Subcutaneous abdominal adipose tissue (tissue), 5 donors: Measurements from ENCODE around the gene ANKRD34C.

Experiments used
- H3K27ac ChIP-seq: one replicate; pipeline ENCODE4 v1.7.0; 2013; ENCODE audit warnings: low read depth, mild to moderate bottlenecking, inconsistent platforms, low read length, moderate library complexity
- H3K27me3 ChIP-seq, 5 donors: one replicate each; pipeline ENCODE4 v1.7.0; 2013; ENCODE audit warnings: low read length in 5 of 5, inconsistent platforms in 1 of 5; ENCODE audit not compliant: control insufficient read depth in 5 of 5, insufficient read depth in 4 of 5
- H3K36me3 ChIP-seq, 5 donors: one replicate each; pipeline ENCODE4 v1.7.0; 2013; ENCODE audit warnings: low read length in 5 of 5; ENCODE audit not compliant: control insufficient read depth in 5 of 5, insufficient read depth in 5 of 5
- H3K4me1 ChIP-seq, 5 donors: one replicate each; pipeline ENCODE4 v1.7.0; 2013; ENCODE audit warnings: low read length in 5 of 5, mild to moderate bottlenecking in 3 of 5, moderate library complexity in 1 of 5; ENCODE audit not compliant: control insufficient read depth in 5 of 5, insufficient read depth in 5 of 5
- H3K4me3 ChIP-seq, 5 donors: one replicate each; pipeline ENCODE4 v1.7.0; 2013; ENCODE audit warnings: low read length in 5 of 5, low read depth in 1 of 5
- H3K9ac ChIP-seq, 5 donors: one replicate each; pipeline ENCODE4 v1.7.0; 2013; ENCODE audit warnings: low read length in 5 of 5, mild to moderate bottlenecking in 4 of 5, moderate library complexity in 3 of 5
- H3K9me3 ChIP-seq, 5 donors: one replicate each; pipeline ENCODE4 v1.7.0; 2013; ENCODE audit warnings: low read length in 5 of 5; ENCODE audit not compliant: control insufficient read depth in 5 of 5
- donor health status: healthy.
- donor health status: healthy.
- donor health status: healthy.
- donor health status: healthy.
- donor health status: healthy.

Gene ANKRD34C

DNA sequence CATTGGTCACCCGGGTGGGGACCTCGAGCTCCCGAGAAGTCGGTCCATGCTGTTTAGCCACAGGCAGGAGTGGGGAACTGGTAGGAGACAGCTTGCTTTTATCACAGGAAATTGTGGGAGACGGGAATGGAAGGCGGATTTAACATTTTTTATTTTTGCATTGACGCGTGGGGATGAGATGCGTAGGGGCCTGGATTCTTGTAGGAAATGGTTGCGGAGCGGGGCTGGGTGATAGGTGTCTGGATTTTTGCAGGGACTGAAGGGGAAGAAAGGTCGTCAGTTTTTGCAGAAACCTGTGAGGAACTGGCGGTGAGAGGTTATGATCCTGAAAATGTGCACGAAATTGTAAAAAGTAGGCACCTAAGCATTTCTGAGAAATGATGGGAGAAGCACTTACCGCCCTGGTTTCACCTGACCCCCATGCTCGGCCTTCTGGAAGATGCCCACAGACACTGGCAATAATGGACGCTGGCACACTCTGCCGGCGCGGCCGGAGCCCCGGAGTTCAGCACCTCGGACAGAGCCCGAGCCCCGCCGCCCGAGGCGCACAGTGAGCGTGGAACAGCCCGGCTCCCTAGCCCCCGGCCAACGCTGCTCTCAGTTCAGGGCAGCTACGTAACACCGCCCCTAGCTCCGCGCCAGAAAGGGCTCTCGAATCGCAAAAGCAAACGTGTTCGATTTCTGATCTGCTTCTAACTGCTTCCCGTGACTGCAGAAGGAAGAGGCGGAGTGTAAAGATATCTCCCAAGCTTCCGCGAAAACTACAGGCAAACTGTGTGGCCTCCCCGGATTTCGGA lies 928 bp downstream of the ANKRD34C start:
- Histone ChIP-seq H3K4me3 (no peak overlapping the region), H3K4me1 (no peaks in the 10 kb centered on the region), H3K36me3 (no peaks in the 10 kb centered on the region), H3K9me3 (peaks cover 0 to 9% (median 4%) of the 10 kb centered on the region in 5 donors), H3K27me3 (peaks cover 22 to 38% (median 32%) of the 10 kb centered on the region in 5 donors), H3K27ac (no peak overlapping the region), H3K9ac (no peak overlapping the region)

DNA sequence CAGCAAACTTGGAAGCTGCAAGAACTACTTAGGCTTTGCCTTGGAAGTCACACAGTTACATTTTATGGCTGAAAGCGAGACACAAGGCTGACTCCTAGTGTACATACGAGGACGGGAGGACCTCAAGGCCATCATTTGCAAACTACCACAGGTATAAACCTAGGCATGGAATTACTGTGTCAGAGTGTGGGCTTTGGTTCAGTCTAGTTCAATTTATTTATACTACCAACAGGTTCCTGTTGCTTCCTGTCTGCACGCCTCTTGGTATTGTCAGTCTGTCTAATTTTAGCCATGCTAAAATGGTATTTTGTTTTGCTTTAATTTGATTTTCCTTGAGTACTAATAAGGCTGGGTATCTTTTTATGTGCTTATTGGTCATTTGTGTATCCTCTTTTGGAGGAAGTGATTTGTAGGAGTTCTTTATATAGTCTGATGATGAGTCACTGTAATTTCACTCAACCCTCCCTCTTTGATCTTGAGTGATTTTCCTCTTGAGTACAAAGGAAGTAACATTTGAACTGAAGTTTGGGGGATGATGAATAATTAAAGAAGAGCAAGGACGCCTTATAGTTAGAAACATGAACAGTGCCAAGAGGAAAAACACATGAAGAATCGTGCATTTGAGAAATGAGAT lies 8.2 kb downstream of the ANKRD34C start:
- Histone ChIP-seq H3K9ac (no peak overlapping the region), H3K36me3 (no peaks in the 10 kb centered on the region), H3K9me3 (no peaks in the 10 kb centered on the region), H3K27ac (no peak overlapping the region), H3K27me3 (peaks cover 0 to 8% (median 6%) of the 10 kb centered on the region in 5 donors), H3K4me1 (no peaks in the 10 kb centered on the region), H3K4me3 (no peak overlapping the region)

DNA sequence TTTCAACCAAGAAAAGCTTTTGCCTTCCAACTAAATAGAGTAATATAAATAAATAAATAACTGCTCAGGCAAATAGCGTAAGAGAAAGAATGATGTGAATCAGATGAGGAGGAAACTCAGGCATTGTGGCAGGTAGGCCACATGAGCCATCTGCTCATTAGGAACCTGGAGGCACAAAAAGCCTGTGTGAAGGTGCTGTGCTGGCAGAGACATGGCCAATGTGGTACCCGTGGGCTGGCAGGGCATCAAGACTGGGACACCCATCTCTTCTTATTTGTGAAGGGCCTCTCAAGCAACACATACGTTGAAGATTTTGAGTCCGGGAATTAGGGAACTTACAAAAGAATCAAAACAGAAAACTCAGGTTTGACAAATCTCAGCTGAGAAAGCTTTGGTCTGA lies 9.5 kb downstream of the ANKRD34C start:
- Histone ChIP-seq H3K36me3 (no peaks in the 10 kb centered on the region), H3K9me3 (no peaks in the 10 kb centered on the region), H3K27me3 (peaks cover 0 to 8% (median 3%) of the 10 kb centered on the region in 5 donors), H3K4me3 (no peak overlapping the region), H3K9ac (no peak overlapping the region), H3K27ac (no peak overlapping the region), H3K4me1 (no peaks in the 10 kb centered on the region)

DNA sequence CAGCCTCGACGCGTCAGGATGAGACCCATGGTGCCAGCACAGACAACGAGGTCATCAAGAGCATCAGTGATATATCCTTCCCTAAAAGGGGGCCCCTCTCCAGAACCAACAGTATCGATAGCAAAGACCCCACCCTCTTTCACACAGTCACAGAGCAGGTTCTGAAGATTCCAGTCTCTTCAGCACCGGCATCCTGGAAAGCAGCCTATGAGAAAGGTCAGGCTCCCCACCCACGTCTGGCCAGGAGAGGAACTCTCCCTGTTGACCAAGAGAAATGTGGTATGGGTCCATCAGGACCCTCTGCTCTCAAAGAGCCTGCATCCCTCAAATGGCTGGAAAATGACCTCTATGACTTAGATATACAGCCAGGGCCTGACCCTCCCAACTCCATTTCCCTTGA lies 11.6 kb downstream of the ANKRD34C start:
- H3K4me3 ChIP-seq: no peak overlapping the region
- H3K4me1 ChIP-seq: no peaks in the 10 kb centered on the region
- no peak overlapping the region for H3K9ac ChIP-seq
- no peaks in the 10 kb centered on the region for H3K9me3 ChIP-seq
- no peaks in the 10 kb centered on the region for H3K36me3 ChIP-seq
- H3K27ac ChIP-seq: no peak overlapping the region
- peaks cover 0 to 8% (median 0%) of the 10 kb centered on the region in 5 donors for H3K27me3 ChIP-seq

DNA sequence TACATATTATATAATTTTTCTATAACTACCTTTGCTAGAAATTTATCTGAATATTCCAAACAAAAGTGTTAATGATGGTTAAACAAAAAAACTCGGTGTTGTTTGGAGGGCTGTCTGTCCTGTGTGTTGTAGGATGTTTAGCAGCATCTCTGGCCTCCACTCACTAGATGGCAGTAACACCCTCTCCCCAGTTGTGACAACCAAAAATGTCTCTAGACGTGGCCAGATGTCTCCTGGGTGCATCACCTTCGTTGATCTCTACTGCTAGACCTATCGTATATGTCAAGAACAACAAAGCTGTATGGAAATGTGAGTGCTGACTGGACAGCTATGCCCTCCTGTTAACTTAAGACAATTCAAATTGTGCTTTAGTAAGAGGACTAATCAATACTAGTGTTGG lies 14.1 kb downstream of the ANKRD34C start:
- no peaks in the 10 kb centered on the region for H3K36me3 ChIP-seq
- no peak overlapping the region for H3K27ac ChIP-seq
- no peak overlapping the region for H3K4me3 ChIP-seq
- H3K27me3 ChIP-seq: peaks cover 0 to 8% (median 0%) of the 10 kb centered on the region in 5 donors
- H3K9ac ChIP-seq: no peak overlapping the region
- no peaks in the 10 kb centered on the region for H3K9me3 ChIP-seq
- no peaks in the 10 kb centered on the region for H3K4me1 ChIP-seq

DNA sequence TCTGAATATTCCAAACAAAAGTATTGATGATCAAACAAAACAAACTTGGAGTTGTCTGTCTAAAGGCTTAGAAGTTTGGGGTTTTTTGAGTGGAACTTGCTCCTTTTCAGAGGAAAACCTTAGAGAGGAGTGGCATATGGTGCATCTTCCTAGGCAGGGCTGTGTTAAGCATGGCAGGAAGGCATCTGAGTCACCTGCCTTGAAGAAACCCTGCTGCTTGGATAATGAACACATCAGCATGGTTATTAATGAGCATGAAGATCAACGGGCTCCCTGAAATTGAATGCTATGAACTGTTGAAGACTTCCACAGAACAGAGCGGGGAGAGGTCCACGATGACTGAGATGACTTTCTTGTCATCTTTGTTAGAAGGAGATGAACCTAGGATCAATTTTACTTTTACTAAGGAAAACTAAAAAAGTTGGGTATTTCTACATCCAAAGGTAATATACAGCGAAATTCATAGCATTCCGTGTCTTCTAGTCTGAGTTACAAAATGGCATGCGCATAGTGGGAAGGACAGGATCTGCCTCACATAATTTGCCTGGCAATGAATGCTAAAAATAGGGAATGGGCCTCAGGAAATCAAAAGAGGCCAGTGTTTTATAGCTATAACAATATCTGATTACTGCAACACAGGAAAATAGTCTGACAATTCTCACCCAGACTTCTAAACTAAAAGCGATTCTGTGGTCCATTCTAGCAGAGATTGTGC lies 16.8 kb downstream of the ANKRD34C start:
- Histone ChIP-seq H3K36me3 (no peaks in the 10 kb centered on the region), H3K9ac (no peak overlapping the region), H3K9me3 (no peaks in the 10 kb centered on the region), H3K4me3 (no peak overlapping the region), H3K27me3 (peaks cover 0 to 14% (median 0%) of the 10 kb centered on the region in 5 donors), H3K4me1 (no peaks in the 10 kb centered on the region), H3K27ac (no peak overlapping the region)

DNA sequence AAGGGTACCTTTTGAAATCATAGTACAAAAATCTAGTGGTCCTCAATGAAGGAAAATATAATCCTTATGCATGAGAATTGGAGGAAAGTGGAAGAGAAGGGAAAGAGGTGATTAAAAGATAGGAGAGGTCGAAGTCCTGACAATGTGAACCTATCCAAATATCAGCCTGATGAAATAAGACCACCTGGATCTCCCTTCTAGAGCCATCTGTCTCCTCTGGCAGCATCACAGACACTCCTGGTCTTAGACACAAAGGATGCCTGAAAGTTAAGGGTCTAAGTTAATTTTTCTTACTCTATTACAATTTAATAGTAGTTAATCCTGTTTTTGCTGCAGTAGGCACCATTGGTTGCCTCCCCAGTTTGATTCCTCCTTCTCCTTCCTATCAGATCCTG lies 17.3 kb downstream of the ANKRD34C start:
- Histone ChIP-seq H3K27ac (no peak overlapping the region), H3K36me3 (no peaks in the 10 kb centered on the region), H3K4me1 (no peaks in the 10 kb centered on the region), H3K27me3 (peaks cover 0 to 14% (median 2%) of the 10 kb centered on the region in 5 donors), H3K9me3 (no peaks in the 10 kb centered on the region), H3K4me3 (no peak overlapping the region), H3K9ac (no peak overlapping the region)

DNA sequence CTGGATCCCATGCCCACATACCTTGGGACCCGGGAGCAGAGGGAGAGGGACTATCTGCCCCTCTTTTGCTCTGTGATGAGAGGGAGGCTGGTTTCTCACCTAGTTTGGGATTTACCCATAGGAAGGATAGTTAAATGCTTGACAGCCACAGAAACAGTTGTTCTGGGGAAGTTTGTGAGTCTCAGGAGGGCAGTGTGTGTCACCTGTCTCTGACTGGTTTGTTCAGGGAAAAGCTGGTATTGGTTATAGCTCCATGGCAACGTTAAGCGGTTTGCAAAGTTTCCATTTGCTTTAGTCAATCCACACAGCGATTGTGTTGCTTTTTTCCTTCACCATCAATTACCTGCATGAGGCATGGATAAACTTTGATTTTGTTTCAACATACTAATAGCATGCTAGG lies 24.7 kb downstream of the ANKRD34C start:
- Histone ChIP-seq H3K4me1 (peaks cover 0 to 18% (median 15%) of the 10 kb centered on the region in 5 donors), H3K27me3 (peaks cover 4 to 25% (median 16%) of the 10 kb centered on the region in 5 donors), H3K36me3 (no peaks in the 10 kb centered on the region), H3K4me3 (no peak overlapping the region), H3K9ac (no peak overlapping the region), H3K27ac (no peak overlapping the region), H3K9me3 (no peaks in the 10 kb centered on the region)

DNA sequence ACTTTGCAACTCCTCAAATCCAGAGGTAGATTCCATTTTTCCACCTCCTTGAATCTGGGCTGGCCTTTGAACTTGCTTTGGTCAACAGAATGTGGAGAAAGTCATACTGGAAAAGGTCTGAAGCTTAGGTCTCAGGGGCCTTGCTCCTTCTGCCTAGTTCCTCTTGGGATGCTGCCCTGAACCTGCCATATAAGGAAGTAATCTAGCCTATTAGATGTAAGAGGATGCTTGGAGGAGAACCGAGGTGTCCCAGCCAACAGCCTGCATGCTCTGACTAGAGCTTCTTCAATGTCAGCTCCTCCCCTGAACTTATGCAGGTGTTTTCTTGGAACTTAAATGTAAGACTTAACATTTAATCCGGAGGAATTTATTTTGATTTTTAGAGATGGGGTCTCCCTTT lies 26.4 kb downstream of the ANKRD34C start:
- H3K4me1 ChIP-seq: peaks cover 0 to 21% (median 15%) of the 10 kb centered on the region in 5 donors
- H3K27ac ChIP-seq: no peak overlapping the region
- peaks cover 4 to 23% (median 16%) of the 10 kb centered on the region in 5 donors for H3K27me3 ChIP-seq
- H3K9me3 ChIP-seq: no peaks in the 10 kb centered on the region
- H3K4me3 ChIP-seq: no peak overlapping the region
- H3K36me3 ChIP-seq: peaks cover 0 to 2% (median 2%) of the 10 kb centered on the region in 5 donors
- H3K9ac ChIP-seq: no peak overlapping the region

DNA sequence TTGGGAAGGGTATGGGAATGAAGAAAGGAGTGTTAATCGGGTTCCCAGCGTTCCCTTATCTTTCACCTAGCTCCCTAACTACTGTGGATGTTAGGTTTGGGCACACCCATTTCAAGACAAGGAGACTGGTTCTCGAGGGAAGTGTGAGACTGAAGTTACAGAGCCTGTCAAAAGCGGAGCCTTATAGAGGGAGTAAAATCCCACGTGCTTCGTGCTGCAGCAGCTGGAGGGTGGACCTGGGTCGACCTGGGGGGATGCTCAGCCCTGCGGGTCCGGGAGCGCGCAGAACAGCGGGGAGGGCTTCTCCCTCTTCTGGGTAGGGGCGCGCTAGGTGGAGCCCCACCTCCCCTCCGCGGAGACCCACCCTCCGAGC lies 28.1 kb downstream of the ANKRD34C start:
- peak overlapping the region in 3 of 5 donors; percentile 42 to 83 (median 53) for H3K4me3 ChIP-seq
- no peak overlapping the region for H3K27ac ChIP-seq
- H3K36me3 ChIP-seq: peaks cover 3 to 13% (median 5%) of the 10 kb centered on the region in 5 donors
- peaks cover 0 to 29% (median 21%) of the 10 kb centered on the region in 5 donors for H3K4me1 ChIP-seq
- no peak overlapping the region for H3K9ac ChIP-seq
- H3K9me3 ChIP-seq: no peaks in the 10 kb centered on the region
- peaks cover 4 to 23% (median 11%) of the 10 kb centered on the region in 5 donors for H3K27me3 ChIP-seq
